Cardiac fibroblast (primary cell): ENCODE measurements around the gene CLDN10.
A peak's percentile ranks its signal among the peaks of the same experiment; 100 is the strongest.

ENCODE experiments used
- DNase-seq, 2 donors: peaks; one replicate each; pipeline versions ENCODE4 v3.0.0 to v3.0.0-alpha.2; 2010; ENCODE audit warnings: low read depth in 2 of 2
- H3K4me3 ChIP-seq, 2 donors: replicated peaks in 1 of 2; 1 replicate in 1 of 2; 2 replicates in 1 of 2; pipeline ENCODE4 v1.5.1; 2011; ENCODE audit warnings: low read depth in 2 of 2, low read length in 2 of 2, mild to moderate bottlenecking in 2 of 2, moderate library complexity in 1 of 2
- CTCF ChIP-seq: IDR thresholded peaks from one replicate; pipeline ENCODE4 v1.5.1; 2011; ENCODE audit warnings: low read depth, mild to moderate bottlenecking, low read length, inconsistent platforms

Gene CLDN10

GRCh38 chr13:95536632-95537241 is 15.8 kb upstream of the CLDN10 start:
- H3K4me3 ChIP-seq, result no peak overlapping the region
- peak; percentile 59 to 60 for DNase-seq
- TF ChIP-seq CTCF, result peak; percentile 35

- no peak for DNase-seq
- no peak overlapping the region for H3K4me3 ChIP-seq
- no peak for TF ChIP-seq CTCF
These were observed 11.6 kb upstream of the CLDN10 start for GRCh38 chr13:95540888-95541287.

- DNase-seq, result no peak
- H3K4me3 ChIP-seq, result no peak overlapping the region
- no peak for TF ChIP-seq CTCF
These were observed 11.2 kb upstream of the CLDN10 start for GRCh38 chr13:95541308-95541707.

- TF ChIP-seq CTCF, result no peak
- H3K4me3 ChIP-seq, result no peak overlapping the region
- no peak for DNase-seq
These were observed 10.5 kb upstream of the CLDN10 start for GRCh38 chr13:95541911-95542474.

GRCh38 chr13:95544293-95544692 is 8.2 kb upstream of the CLDN10 start:
- TF ChIP-seq CTCF, result no peak
- H3K4me3 ChIP-seq, result no peak overlapping the region
- no peak for DNase-seq

- TF ChIP-seq CTCF, result no peak
- no peak for DNase-seq
- H3K4me3 ChIP-seq, result no peak overlapping the region
These were observed 5.6 kb upstream of the CLDN10 start for GRCh38 chr13:95546919-95547318.
